Esophagus (tissue), 2 donors: Measurements from ENCODE around the gene SLC41A3. TPM values are rescaled to one million over a fixed set of nuclear protein-coding genes. Genes with fewer than 3 reads are reported as not detected.

ENCODE experiments used
- H3K27ac ChIP-seq, 2 donors: one replicate each; pipeline ENCODE4 v1.5.1; 2013; ENCODE audit warnings: low read depth in 2 of 2, mild to moderate bottlenecking in 2 of 2, inconsistent platforms in 1 of 2, low read length in 1 of 2, moderate library complexity in 1 of 2
- H3K27me3 ChIP-seq, 2 donors: one replicate each; pipeline ENCODE4 v1.6.1; 2013; ENCODE audit warnings: low read length in 2 of 2, control low read depth in 1 of 2, mild to moderate bottlenecking in 1 of 2; ENCODE audit not compliant: insufficient read depth in 2 of 2, control insufficient read depth in 1 of 2
- H3K36me3 ChIP-seq, 2 donors: one replicate each; pipeline ENCODE4 v1.6.1; 2013; ENCODE audit warnings: low read length in 1 of 2; ENCODE audit not compliant: control insufficient read depth in 2 of 2, insufficient read depth in 2 of 2
- H3K4me1 ChIP-seq, 2 donors: one replicate each; pipeline ENCODE4 v1.6.1; 2013; ENCODE audit warnings: low read length in 1 of 2; ENCODE audit not compliant: control insufficient read depth in 2 of 2, insufficient read depth in 2 of 2
- H3K4me3 ChIP-seq, 2 donors: one replicate each; pipeline ENCODE4 v1.5.1; 2013; ENCODE audit warnings: low read length in 2 of 2, mild to moderate bottlenecking in 2 of 2, low read depth in 1 of 2, moderate library complexity in 1 of 2
- H3K9me3 ChIP-seq, 2 donors: one replicate each; pipeline ENCODE4 v1.6.1; 2013; ENCODE audit warnings: mild to moderate bottlenecking in 2 of 2, low read depth in 1 of 2, low read length in 1 of 2, moderate library complexity in 1 of 2; ENCODE audit not compliant: control insufficient read depth in 2 of 2, insufficient read depth in 1 of 2
- WGBS, 2 donors: extraction: QIAGEN DNeasy Blood & Tissue Kit; methylation state at CpG; one replicate each; pipeline ENCODE4 v1.1.7; 2013; 5-methylcytosine and 5-hydroxymethylcytosine counted together
- polyA plus RNA-seq, 2 donors: library from polyadenylated mRNA; stranded (reverse); fragments of 200-250 nt; gene quantifications; one replicate each; pipeline ENCODE4 v1.2.3, GENCODE V29; 2013
- donor health status: healthy with polysubstance abuse.
- donor health status: Bipolar disorder and iron deficiency.

Gene SLC41A3
- polyA plus RNA-seq, 2 donors = 9.0 to 17.5 TPM

GRCh38 chr3:126128504-126129397 is 44.8 kb upstream of the SLC41A3 start:
- peaks cover 0 to 16% of the 10 kb centered on the region in 2 donors for H3K4me1 ChIP-seq
- H3K36me3 ChIP-seq = no peaks in the 10 kb centered on the region
- no peaks in the 10 kb centered on the region for H3K27me3 ChIP-seq
- H3K27ac ChIP-seq = no peak overlapping the region
- H3K9me3 ChIP-seq = no peaks in the 10 kb centered on the region
- 82 to 84% methylated on average over 13 of the region's 13 CpGs for WGBS, 2 donors
- H3K4me3 ChIP-seq = no peak overlapping the region

- no peaks in the 10 kb centered on the region for H3K36me3 ChIP-seq
- no peaks in the 10 kb centered on the region for H3K9me3 ChIP-seq
- H3K27ac ChIP-seq = no peak overlapping the region
- no peaks in the 10 kb centered on the region for H3K27me3 ChIP-seq
- H3K4me1 ChIP-seq = peaks cover 0 to 16% of the 10 kb centered on the region in 2 donors
- 78 to 90% methylated on average over 7 of the region's 7 CpGs for WGBS, 2 donors
- H3K4me3 ChIP-seq = no peak overlapping the region
These were observed 44.0 kb upstream of the SLC41A3 start for GRCh38 chr3:126127904-126128303.

- Histone ChIP-seq H3K4me3 (no peak overlapping the region), H3K36me3 (no peaks in the 10 kb centered on the region), H3K4me1 (peaks cover 0 to 16% of the 10 kb centered on the region in 2 donors), H3K9me3 (no peaks in the 10 kb centered on the region), H3K27ac (no peak overlapping the region), H3K27me3 (no peaks in the 10 kb centered on the region)
- WGBS, 2 donors = 83 to 89% methylated on average over 10 of the region's 10 CpGs
These were observed 43.5 kb upstream of the SLC41A3 start for GRCh38 chr3:126127452-126127851.

GRCh38 chr3:126126811-126127431 is 43.0 kb upstream of the SLC41A3 start:
- Histone ChIP-seq H3K4me1 (peaks cover 0 to 16% of the 10 kb centered on the region in 2 donors), H3K4me3 (no peak overlapping the region), H3K27ac (no peak overlapping the region), H3K9me3 (no peaks in the 10 kb centered on the region), H3K36me3 (no peaks in the 10 kb centered on the region), H3K27me3 (no peaks in the 10 kb centered on the region)
- 82 to 83% methylated on average over 10 of the region's 10 CpGs for WGBS, 2 donors

GRCh38 chr3:126126286-126126685 is 42.4 kb upstream of the SLC41A3 start:
- H3K4me1 ChIP-seq = peaks cover 0 to 16% of the 10 kb centered on the region in 2 donors
- H3K27ac ChIP-seq = no peak overlapping the region
- 88% methylated on average over 12 of the region's 12 CpGs for WGBS, 2 donors
- no peaks in the 10 kb centered on the region for H3K9me3 ChIP-seq
- H3K27me3 ChIP-seq = no peaks in the 10 kb centered on the region
- no peaks in the 10 kb centered on the region for H3K36me3 ChIP-seq
- H3K4me3 ChIP-seq = no peak overlapping the region

GRCh38 chr3:126125781-126126251 is 41.9 kb upstream of the SLC41A3 start:
- H3K9me3 ChIP-seq = no peaks in the 10 kb centered on the region
- H3K27me3 ChIP-seq = no peaks in the 10 kb centered on the region
- no peaks in the 10 kb centered on the region for H3K36me3 ChIP-seq
- no peak overlapping the region for H3K4me3 ChIP-seq
- WGBS, 2 donors = 52 to 90% methylated on average over 2 of the region's 2 CpGs
- H3K4me1 ChIP-seq = peaks cover 0 to 16% of the 10 kb centered on the region in 2 donors
- H3K27ac ChIP-seq = no peak overlapping the region

- H3K36me3 ChIP-seq = no peaks in the 10 kb centered on the region
- no peak overlapping the region for H3K27ac ChIP-seq
- no peak overlapping the region for H3K4me3 ChIP-seq
- H3K9me3 ChIP-seq = no peaks in the 10 kb centered on the region
- WGBS, 2 donors = 85 to 86% methylated on average over 5 of the region's 5 CpGs
- H3K4me1 ChIP-seq = peaks cover 0 to 14% of the 10 kb centered on the region in 2 donors
- no peaks in the 10 kb centered on the region for H3K27me3 ChIP-seq
These were observed 41.4 kb upstream of the SLC41A3 start for GRCh38 chr3:126125341-126125740.

GRCh38 chr3:126124896-126125295 is 41.0 kb upstream of the SLC41A3 start:
- Histone ChIP-seq H3K4me3 (no peak overlapping the region), H3K36me3 (no peaks in the 10 kb centered on the region), H3K9me3 (no peaks in the 10 kb centered on the region), H3K4me1 (peaks cover 0 to 9% of the 10 kb centered on the region in 2 donors), H3K27ac (no peak overlapping the region), H3K27me3 (no peaks in the 10 kb centered on the region)
- WGBS, 2 donors = 85 to 93% methylated on average over 9 of the region's 9 CpGs

GRCh38 chr3:126124148-126124868 is 40.4 kb upstream of the SLC41A3 start:
- Histone ChIP-seq H3K36me3 (no peaks in the 10 kb centered on the region), H3K4me1 (peaks cover 0 to 4% of the 10 kb centered on the region in 2 donors), H3K9me3 (no peaks in the 10 kb centered on the region), H3K27ac (no peak overlapping the region), H3K4me3 (no peak overlapping the region), H3K27me3 (no peaks in the 10 kb centered on the region)
- WGBS, 2 donors = 68 to 73% methylated on average over 10 of the region's 10 CpGs
